Lower lobe of right lung (tissue), 2 donors: ENCODE results near the gene CLIP1. TPM values are rescaled to one million over a fixed set of nuclear protein-coding genes. Genes with fewer than 3 reads are reported as not detected.
"Not testable (repeated sequence)": the region's sequence is repeated elsewhere in the genome, so short reads cannot be mapped to it uniquely, and the experiment has no call there.

ENCODE experiments used
- ATAC-seq, 2 donors: fragments of 200-7000 bp; cut with Tn5 transposase; one replicate each; pipeline ENCODE4 v1.9.1; 2020 to 2022; ENCODE audit warnings: mild to moderate bottlenecking in 2 of 2, moderate library complexity in 2 of 2
- DNase-seq: peaks from one replicate; pipeline ENCODE4 v3.0.0-alpha.2; 2020
- H3K27ac ChIP-seq: fragments of 200-600 bp; one replicate; pipeline ENCODE4 v1.8.0; 2022
- H3K27me3 ChIP-seq: fragments of 200-600 bp; one replicate; pipeline ENCODE4 v1.8.0; 2022; ENCODE audit warnings: low read depth
- H3K36me3 ChIP-seq: fragments of 200-600 bp; one replicate; pipeline ENCODE4 v1.8.0; 2022; ENCODE audit warnings: mild to moderate bottlenecking
- H3K4me1 ChIP-seq: fragments of 200-600 bp; one replicate; pipeline ENCODE4 v1.8.0; 2022
- H3K4me3 ChIP-seq: fragments of 200-600 bp; one replicate; pipeline ENCODE4 v1.8.0; 2022; ENCODE audit warnings: mild to moderate bottlenecking
- H3K9me3 ChIP-seq: fragments of 200-600 bp; one replicate; pipeline ENCODE4 v1.8.0; 2022
- intact Hi-C: fragments of 100-400 bp; cut with DNase I; formaldehyde crosslinking; loops from one replicate; pipeline ENCODE4 v1.11.0; 2022
- long read RNA-seq: library from polyadenylated mRNA; unstranded; transcript quantifications from one replicate; pipeline ENCODE4 v2.0.0, GENCODE V29; 2021
- total RNA-seq: library from RNA; stranded (reverse); fragmentation: NEBNext Ultra II Directional; extraction: Animal tissue kit (Norgen Biotek cat#: 25700); gene quantifications from one replicate; pipeline ENCODE4 v1.2.1, GENCODE V29; 2021
- TF ChIP-seq, protein P1 (sequence below): fragments of 200-600 bp; IDR thresholded peaks from one replicate; pipeline ENCODE4 v1.8.0; 2022; ENCODE audit warnings: antibody characterized with exemption, mild to moderate bottlenecking
- donor health status: DM: no; HTN: yes; CAD: no; lungs with severe emphysema.

CLIP1 gene
- total RNA-seq = 78.2 TPM
- long read RNA-seq, full-length matches to known transcripts = 6 of 98 reads
- long read RNA-seq, partial matches to known transcripts = 71 of 98 reads
- long read RNA-seq, other reads (novel, unspliced or antisense) = 21 of 98 reads

DNA sequence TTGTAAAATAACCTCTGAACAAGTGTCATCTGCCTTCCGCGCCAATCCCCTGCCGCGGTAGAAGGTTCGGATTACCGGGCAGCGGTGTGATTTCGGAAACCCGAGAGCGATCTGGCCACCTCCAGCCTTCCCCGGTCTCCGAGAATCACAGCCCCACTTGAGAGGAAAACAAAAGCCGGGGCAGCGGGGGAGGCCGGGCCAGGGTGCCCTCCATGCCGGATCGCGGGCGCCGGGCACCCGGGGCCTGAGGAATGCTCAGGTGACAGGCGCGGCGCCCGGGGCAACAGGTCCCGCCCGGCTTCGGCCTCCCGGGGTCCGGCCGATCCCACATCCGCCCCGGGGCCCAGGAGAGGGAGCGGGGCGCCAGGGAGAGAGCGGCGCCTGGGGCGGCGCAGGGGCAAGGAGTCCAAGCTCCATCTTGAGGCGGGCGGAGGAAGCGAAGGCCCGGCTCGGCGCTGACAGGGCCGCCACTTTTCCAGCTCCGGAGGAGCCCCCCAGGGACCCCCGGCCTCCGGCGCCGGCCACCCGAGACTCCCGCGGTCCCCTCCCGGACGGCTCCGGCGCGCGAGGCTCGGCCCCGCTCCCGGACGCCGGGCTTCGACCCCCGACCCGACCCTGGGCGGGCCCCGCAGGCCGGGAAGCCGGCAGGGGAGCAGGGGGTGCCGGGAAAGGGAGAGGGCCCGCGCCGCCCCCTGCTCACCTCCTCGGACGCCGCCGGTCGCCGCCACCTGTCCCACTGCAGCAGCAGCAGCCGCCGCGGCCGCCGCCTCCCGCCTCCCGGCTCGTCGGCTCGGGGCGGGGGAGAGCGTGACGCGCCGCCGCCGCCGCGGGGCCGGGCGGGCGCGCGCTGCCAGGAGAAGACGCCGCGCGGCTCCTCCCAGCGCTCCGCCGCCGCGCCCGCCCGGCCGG lies at the start of gene CLIP1:
Gene CLIP1 (minus strand): TSS at position 849 of the 909 bp plus-strand sequence. CDS start 42,217 bp downstream, outside the sequence.
- ATAC-seq (peak; percentile 89 to 93), DNase-seq (peak; percentile 83)
- TF ChIP-seq, protein P1, sequence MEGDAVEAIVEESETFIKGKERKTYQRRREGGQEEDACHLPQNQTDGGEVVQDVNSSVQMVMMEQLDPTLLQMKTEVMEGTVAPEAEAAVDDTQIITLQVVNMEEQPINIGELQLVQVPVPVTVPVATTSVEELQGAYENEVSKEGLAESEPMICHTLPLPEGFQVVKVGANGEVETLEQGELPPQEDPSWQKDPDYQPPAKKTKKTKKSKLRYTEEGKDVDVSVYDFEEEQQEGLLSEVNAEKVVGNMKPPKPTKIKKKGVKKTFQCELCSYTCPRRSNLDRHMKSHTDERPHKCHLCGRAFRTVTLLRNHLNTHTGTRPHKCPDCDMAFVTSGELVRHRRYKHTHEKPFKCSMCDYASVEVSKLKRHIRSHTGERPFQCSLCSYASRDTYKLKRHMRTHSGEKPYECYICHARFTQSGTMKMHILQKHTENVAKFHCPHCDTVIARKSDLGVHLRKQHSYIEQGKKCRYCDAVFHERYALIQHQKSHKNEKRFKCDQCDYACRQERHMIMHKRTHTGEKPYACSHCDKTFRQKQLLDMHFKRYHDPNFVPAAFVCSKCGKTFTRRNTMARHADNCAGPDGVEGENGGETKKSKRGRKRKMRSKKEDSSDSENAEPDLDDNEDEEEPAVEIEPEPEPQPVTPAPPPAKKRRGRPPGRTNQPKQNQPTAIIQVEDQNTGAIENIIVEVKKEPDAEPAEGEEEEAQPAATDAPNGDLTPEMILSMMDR = peak; percentile 54
- Histone ChIP-seq H3K9me3 (no peaks in the 10 kb centered on the region), H3K4me3 (peak within 1 kb of the TSS; percentile 92), H3K4me1 (peaks cover 31% of the 10 kb centered on the region), H3K36me3 (peaks cover under 1% of the 10 kb centered on the region), H3K27ac (peak within 1 kb of the TSS; percentile 98), H3K27me3 (no peaks in the 10 kb centered on the region)
- intact Hi-C loops = no loop called here

- peaks cover 5% of the 10 kb centered on the region for H3K4me1 ChIP-seq
- no peak overlapping the region for H3K4me3 ChIP-seq
- H3K9me3 ChIP-seq = no peaks in the 10 kb centered on the region
- no peak for DNase-seq
- no peaks in the 10 kb centered on the region for H3K27me3 ChIP-seq
- TF ChIP-seq, protein P1 = peak; percentile 79
- ATAC-seq = peak; percentile 76 to 85
- peaks cover 44% of the 10 kb centered on the region for H3K36me3 ChIP-seq
- intact Hi-C loops = loop anchor here (5.0 kb wide), 1 partner anchor 69 kb away; no protein-coding TSS in a partner anchor
- peak overlapping the region; percentile 70 for H3K27ac ChIP-seq
Observed at GRCh38 chr12:122471324-122472226, 49.1 kb upstream of the CLIP1 start.

- DNase-seq = not testable (repeated sequence)
- peak overlapping the region; percentile 70 for H3K27ac ChIP-seq
- intact Hi-C loops = loop anchor here (5.0 kb wide), 1 partner anchor 68 kb away; no protein-coding TSS in a partner anchor
Observed at GRCh38 chr12:122470576-122470975, 48.1 kb upstream of the CLIP1 start.

GRCh38 chr12:122469856-122470255 lies 47.4 kb upstream of the CLIP1 start:
- ATAC-seq, H3K4me3 ChIP-seq, H3K4me1 ChIP-seq, DNase-seq, H3K27ac ChIP-seq, H3K9me3 ChIP-seq, H3K27me3 ChIP-seq: not testable (repeated sequence)
- H3K36me3 ChIP-seq = peaks cover 27% of the 10 kb centered on the region
- intact Hi-C loops = loop anchor here (5.0 kb wide), 1 partner anchor 68 kb away; no protein-coding TSS in a partner anchor

More at GRCh38 chr12:122470576-122470975, 48.1 kb upstream of the CLIP1 start:
- H3K4me1 ChIP-seq, H3K9me3 ChIP-seq, H3K4me3 ChIP-seq, H3K27me3 ChIP-seq, ATAC-seq: not testable (repeated sequence)
- H3K36me3 ChIP-seq = peaks cover 34% of the 10 kb centered on the region

- H3K27me3 ChIP-seq = no peaks in the 10 kb centered on the region
- TF ChIP-seq, protein P1 = no peak
- intact Hi-C loops = no loop called here
- H3K27ac ChIP-seq = no peak overlapping the region
- H3K4me3 ChIP-seq = no peak overlapping the region
- H3K4me1 ChIP-seq = peaks cover 12% of the 10 kb centered on the region
- DNase-seq (no peak), ATAC-seq (no peak)
- H3K9me3 ChIP-seq = no peaks in the 10 kb centered on the region
- peaks cover 9% of the 10 kb centered on the region for H3K36me3 ChIP-seq
Observed at GRCh38 chr12:122467983-122468382, 45.5 kb upstream of the CLIP1 start.

DNA sequence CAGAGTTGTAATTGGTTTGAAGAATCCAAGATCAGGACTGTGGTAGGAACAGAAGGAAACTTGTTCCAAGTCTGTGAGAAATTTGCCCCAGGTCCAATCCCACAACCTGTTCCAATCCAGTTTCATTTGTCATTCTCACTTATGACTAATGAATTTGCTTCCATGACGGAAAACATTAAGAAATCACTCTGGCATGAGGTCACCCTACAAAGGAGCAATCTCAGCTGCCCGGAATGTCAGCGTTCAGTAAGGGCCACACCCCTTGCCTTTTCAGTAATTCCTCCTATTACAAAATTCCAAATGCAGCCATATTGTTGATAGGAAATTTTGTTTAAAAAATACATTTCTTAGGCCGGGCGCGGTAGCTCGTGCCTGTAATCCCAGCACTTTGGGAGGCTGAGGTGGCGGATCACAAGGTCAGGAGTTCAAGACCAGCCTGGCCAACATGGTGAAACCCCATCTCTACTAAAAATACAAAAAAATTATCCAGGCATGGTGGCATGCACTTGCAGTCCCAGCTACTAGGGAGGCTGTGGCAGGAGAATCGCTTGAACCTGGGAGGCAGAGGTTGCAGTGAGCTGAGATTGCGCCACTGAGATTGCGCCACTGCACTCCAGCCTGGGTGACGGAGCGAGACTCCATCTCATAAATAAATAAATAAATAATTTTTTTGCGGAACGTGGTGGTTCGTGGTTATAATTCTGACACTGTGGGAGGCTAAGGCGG lies 42.0 kb upstream of the CLIP1 start:
- H3K27me3 ChIP-seq, intact Hi-C loops, H3K4me1 ChIP-seq, H3K4me3 ChIP-seq, H3K9me3 ChIP-seq, H3K36me3 ChIP-seq: not testable (repeated sequence)
- peak; percentile 71 for DNase-seq
- peak overlapping the region; percentile 56 for H3K27ac ChIP-seq
- ATAC-seq = peak; percentile 88 to 89
